HepG2 (cell line): Measurements from ENCODE around the gene IQGAP2. TPM values are rescaled to one million over a fixed set of nuclear protein-coding genes. Genes with fewer than 3 reads are reported as not detected.
A peak's percentile ranks its signal among the peaks of the same experiment; 100 is the strongest.
"Not testable (repeated sequence)": the region's sequence is repeated elsewhere in the genome, so short reads cannot be mapped to it uniquely, and the experiment has no call there.

Source experiments
- ATAC-seq: fragments of 200-7000 bp; cut with Tn5 transposase; 3 replicates; pipeline ENCODE4 v1.9.1; 2020; ENCODE audit warnings: mild to moderate bottlenecking, moderate library complexity
- BruUV-seq: library from RNA; stranded (reverse); fragments of 400-500 nt; replicated peaks from 2 replicates; lab custom pipeline; 2021; lab: Mats Ljungman, UMichigan
- CTCF ChIA-PET: fragments of 300-600 bp; formaldehyde crosslinking; extraction: SDS; loops from one replicate; lab custom pipeline; 2021; ENCODE audit warnings: low total read pairs, inconsistent platforms, low intra/inter-chr PET ratio; lab: Yijun Ruan, JAX
- POLR2A ChIA-PET: fragments of 350-600 bp; sonication (Branson Sonifier 250); formaldehyde crosslinking; loops from one replicate; lab custom pipeline; 2020; ENCODE audit warnings: antibody characterized with exemption, inconsistent platforms; lab: Yijun Ruan, JAX
- DNase-seq: peaks from one replicate; pipeline ENCODE4 v3.0.0-alpha.2; 2015; ENCODE audit warnings: low spot score
- FAIRE-seq: peaks from 3 replicates; lab custom pipeline; 2011; peaks lifted over from hg19 to GRCh38; lab: Jason Lieb, UNC
- H2AFZ ChIP-seq: one replicate; pipeline ENCODE4 v1.6.1; 2011; ENCODE audit warnings: low read length, inconsistent platforms
- H3K27ac ChIP-seq: fragments of 300-600 bp; 3 replicates; pipeline ENCODE4 v1.8.0; 2011; ENCODE audit warnings: mixed run types, mild to moderate bottlenecking, mixed read lengths, low read length, inconsistent platforms; ENCODE audit not compliant: insufficient read depth; ENCODE audit errors: extremely low read length
- H3K27me3 ChIP-seq, 2 experiments: fragments of 200-600 bp in 1 of 2; 2 replicates in 1 of 2; 3 replicates in 1 of 2; pipeline versions ENCODE4 v1.6.0 to v1.8.0; 2011; ENCODE audit warnings: low read length in 2 of 2, mild to moderate bottlenecking in 2 of 2, moderate library complexity in 2 of 2, inconsistent platforms in 1 of 2; ENCODE audit not compliant: insufficient read depth in 2 of 2, control insufficient read depth in 1 of 2
- H3K36me3 ChIP-seq, 2 experiments: fragments of 200-600 bp in 1 of 2; replicated peaks in 1 of 2; 2 replicates in 1 of 2; 3 replicates in 1 of 2; pipeline versions ENCODE4 v1.5.1 to v1.8.0; 2011; ENCODE audit warnings: low read length in 2 of 2, inconsistent platforms in 1 of 2; ENCODE audit not compliant: insufficient read depth in 2 of 2, control insufficient read depth in 1 of 2
- H3K4me1 ChIP-seq: 2 replicates; pipeline ENCODE4 v1.5.1; 2012; ENCODE audit warnings: low read length, inconsistent platforms; ENCODE audit not compliant: insufficient read depth
- H3K4me2 ChIP-seq: 2 replicates; pipeline ENCODE4 v1.6.0; 2011; ENCODE audit warnings: low read depth, low read length, inconsistent platforms
- H3K4me3 ChIP-seq, 3 experiments: fragments of 200-600 bp in 1 of 3; sonication (generic), shearing (Covaris generic) in 1 of 3; replicated peaks in 1 of 3; 2 replicates each; pipeline ENCODE4 v1.5.1; 2011 to 2016; ENCODE audit warnings: low read length in 3 of 3, inconsistent platforms in 2 of 3, low read depth in 2 of 3, mild to moderate bottlenecking in 2 of 3, control low read depth in 1 of 3, mixed read lengths in 1 of 3; ENCODE audit not compliant: insufficient read depth in 1 of 3
- H3K79me2 ChIP-seq: one replicate; pipeline ENCODE4 v1.6.1; 2011; ENCODE audit warnings: low read length, inconsistent platforms; ENCODE audit not compliant: insufficient read depth
- H3K9ac ChIP-seq: 2 replicates; pipeline ENCODE4 v1.6.0; 2011; ENCODE audit warnings: mild to moderate bottlenecking, low read depth, low read length, inconsistent platforms; ENCODE audit not compliant: insufficient read depth
- H3K9me3 ChIP-seq: 2 replicates; pipeline ENCODE4 v1.5.1; 2012; ENCODE audit warnings: mild to moderate bottlenecking, low read length
- H4K20me1 ChIP-seq: 2 replicates; pipeline ENCODE4 v1.6.0; 2011; ENCODE audit warnings: inconsistent platforms, mild to moderate bottlenecking, low read length, moderate library complexity; ENCODE audit not compliant: insufficient read depth
- CHD2 ChIP-seq: IDR thresholded peaks from 2 replicates; pipeline ENCODE4 v1.6.1; 2011; ENCODE audit warnings: low read depth, low read length, improper control_type of control experiment
- GLMP ChIP-seq: sonication (generic); formaldehyde crosslinking; IDR thresholded peaks from 2 replicates; pipeline ENCODE4 v1.9.0; 2021; ENCODE audit warnings: missing genetic modification reagents, mild to moderate bottlenecking, borderline replicate concordance
- MNT ChIP-seq: fragments of 450-650 bp; IDR thresholded peaks from 2 replicates; pipeline ENCODE4 v1.6.1; 2016
- WGBS: methylation state at CpG from one replicate; pipeline ENCODE4 v1.1.6; 2017; ENCODE audit warnings: low lambda C conversion rate; 5-methylcytosine and 5-hydroxymethylcytosine counted together
- in situ Hi-C: cut with HindIII; loops from 2 replicates; pipeline ENCODE4 v1.10.0; 2017; ENCODE audit warnings: low pct_unique_long_range_greater_than_20kb; ENCODE audit not compliant: extremely low pct_ligation_motif_present
- intact Hi-C: fragments of 100-400 bp; cut with micrococcal nuclease; formaldehyde crosslinking; loops from one replicate; pipeline ENCODE4 v1.10.0; 2022; ENCODE audit not compliant: unreplicated experiment
- polyA plus RNA-seq, 8 experiments: library from polyadenylated mRNA; depleted of rRNA in 3 of 8; stranded (reverse) in 7 of 8; unstranded in 1 of 8; fragments of >200 nt; fragmentation: Illumina TruSeq in 4 of 8; extraction: Trizol in 4 of 8; gene quantifications; 2 replicates each; pipeline versions ENCODE4 v1.2.1 to v1.2.3, GENCODE V29; 2011 to 2016; ENCODE audit warnings: low read depth in 4 of 8, missing spikeins in 1 of 8, mixed read lengths in 1 of 8; ENCODE audit not compliant: insufficient read depth in 1 of 8
- total RNA-seq, 5 experiments: library from RNA; depleted of rRNA; stranded (reverse); fragments of >200 nt; fragmentation: Illumina TruSeq; extraction: Trizol; gene quantifications; 2 replicates each; pipeline ENCODE4 v1.2.3, GENCODE V29; 2016; ENCODE audit warnings: low read depth in 1 of 5

IQGAP2 gene
- total and polyA plus RNA-seq, 2 of the 13 experiments (the other 11 are each of a cell fraction or from before 2014, with no cell fraction given) = 35.2 to 83.3 TPM

DNA sequence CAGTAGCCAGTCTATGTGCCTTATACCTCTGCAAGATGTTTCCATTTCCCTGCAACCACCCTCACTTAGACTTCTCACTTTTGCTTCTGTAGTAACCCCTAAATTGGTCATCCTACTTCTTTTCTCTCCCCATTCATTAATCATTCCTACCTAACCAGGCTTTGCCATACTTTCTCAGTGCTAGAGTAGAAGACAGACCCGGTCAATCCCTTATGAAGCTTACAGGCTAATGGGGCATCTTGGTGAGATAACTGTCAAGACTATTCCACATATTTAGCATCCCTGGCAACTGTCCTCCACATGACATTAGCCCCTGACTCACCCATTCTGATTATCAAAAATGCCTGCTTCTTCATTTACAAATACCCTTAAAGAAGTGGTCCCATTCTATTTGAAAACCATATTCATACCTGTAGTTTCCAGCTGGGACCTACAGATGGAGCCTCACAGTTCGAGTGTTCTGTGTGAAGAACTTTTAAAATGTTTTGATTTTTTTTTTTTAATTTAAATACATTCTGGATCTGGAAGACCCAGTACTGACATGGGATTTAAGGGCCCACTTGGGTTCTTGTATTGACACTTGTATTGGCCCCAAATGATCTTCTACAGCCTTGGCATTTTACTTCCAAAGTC lies 199.1 kb downstream of the IQGAP2 start:
- no peak for ATAC-seq
- POLR2A ChIA-PET = interaction anchor here (0.5 kb wide), 1 partner anchor 172 kb away, joined by 5 read pairs; no protein-coding TSS in a partner anchor

GRCh38 chr5:76603991-76604390 lies 200.9 kb downstream of the IQGAP2 start:
- BruUV-seq, FAIRE-seq, H3K4me1 ChIP-seq, H3K9me3 ChIP-seq, H4K20me1 ChIP-seq, DNase-seq, H3K4me2 ChIP-seq, H2AFZ ChIP-seq, H3K79me2 ChIP-seq, intact Hi-C loops, H3K27ac ChIP-seq, POLR2A ChIA-PET, H3K27me3 ChIP-seq, ATAC-seq, H3K9ac ChIP-seq, H3K4me3 ChIP-seq, CTCF ChIA-PET: not testable (repeated sequence)
- in situ Hi-C loops = loop anchor here (5.0 kb wide), 1 partner anchor 173 kb away; no protein-coding TSS in a partner anchor
- peaks cover 13 to 48% of the 10 kb centered on the region in 2 experiments for H3K36me3 ChIP-seq
- 100% methylated on average over 1 of the region's 1 CpG for WGBS
- TF ChIP-seq MNT = 0 out of 2 replicates have a peak, but pooled peaks have one; percentile 12

More for the DNA sequence above, 199.1 kb downstream of the IQGAP2 start:
- Histone ChIP-seq H4K20me1 (no peaks in the 10 kb centered on the region; the same call in 1 of the 2 replicates), H3K4me3 (no peak overlapping the region), H3K36me3 (peaks cover 14 to 52% of the 10 kb centered on the region in 2 experiments), H3K79me2 (no peaks in the 10 kb centered on the region), H3K9ac (no peak overlapping the region), H3K27me3 (no peaks in the 10 kb centered on the region), H3K9me3 (no peaks in the 10 kb centered on the region), H3K4me2 (no peak overlapping the region), H3K27ac (no peak overlapping the region), H2AFZ (no peak overlapping the region), H3K4me1 (no peaks in the 10 kb centered on the region)
- FAIRE-seq (no peak), DNase-seq (no peak)
- intact Hi-C loops (no loop called here), in situ Hi-C loops (loop anchor here (5.0 kb wide), 1 partner anchor 175 kb away; no protein-coding TSS in a partner anchor)
- WGBS = 90% methylated on average over 2 of the region's 2 CpGs
- BruUV-seq = no TSS peak
- no peak for TF ChIP-seq GLMP (CRISPR knock-in tag)
- no peak for TF ChIP-seq CHD2
- CTCF ChIA-PET = interaction anchor here (1.3 to 2.8 kb wide), 3 partner anchors 39 to 172 kb away, joined by 3 to 15 read pairs (median 12); no protein-coding TSS in a partner anchor
